Endothelial cell (in vitro differentiated cells): ENCODE measurements around the gene SYPL1. TPM values are rescaled to one million over a fixed set of nuclear protein-coding genes. Genes with fewer than 3 reads are reported as not detected.

ENCODE experiments used
- DNase-seq: peaks from one replicate; pipeline ENCODE4 v3.0.0; 2021; ENCODE audit warnings: low spot score
- H3K27ac Mint-ChIP-seq: one replicate; pipeline ENCODE4 v1.8.0; 2021; ENCODE audit warnings: mixed read lengths, inconsistent platforms; ENCODE audit not compliant: unreplicated experiment
- H3K27me3 Mint-ChIP-seq: one replicate; pipeline ENCODE4 v1.8.0; 2021; ENCODE audit warnings: mild to moderate bottlenecking, moderate library complexity, mixed read lengths, inconsistent platforms; ENCODE audit not compliant: unreplicated experiment
- H3K36me3 Mint-ChIP-seq: one replicate; pipeline ENCODE4 v1.8.0; 2021; ENCODE audit warnings: mild to moderate bottlenecking, low read depth, mixed read lengths, inconsistent platforms; ENCODE audit not compliant: unreplicated experiment
- H3K4me1 Mint-ChIP-seq: one replicate; pipeline ENCODE4 v1.8.0; 2021; ENCODE audit warnings: mild to moderate bottlenecking, mixed read lengths, inconsistent platforms; ENCODE audit not compliant: unreplicated experiment
- H3K4me3 Mint-ChIP-seq: one replicate; pipeline ENCODE4 v1.8.0; 2021; ENCODE audit warnings: mild to moderate bottlenecking, mixed read lengths, inconsistent platforms; ENCODE audit not compliant: unreplicated experiment
- H3K9me3 Mint-ChIP-seq: one replicate; pipeline ENCODE4 v1.8.0; 2021; ENCODE audit warnings: mixed read lengths, inconsistent platforms; ENCODE audit not compliant: unreplicated experiment
- CTCF ChIP-seq: fragments of 200-600 bp; sonication (generic); IDR thresholded peaks from one replicate; pipeline ENCODE4 v1.5.0; 2021; ENCODE audit warnings: antibody characterized with exemption; ENCODE audit not compliant: unreplicated experiment
- total RNA-seq: library from RNA; stranded (reverse); fragmentation: NEBNext Ultra II Directional; extraction: Animal tissue kit (Norgen Biotek cat#: 25700); gene quantifications from one replicate; pipeline ENCODE4 v1.2.1, GENCODE V29; 2021; ENCODE audit not compliant: unreplicated experiment

The SYPL1 gene
- total RNA-seq, 1 donor from 2014 or later: 92.7 TPM

- TF ChIP-seq CTCF: no peak
- no peaks in the 10 kb centered on the region for H3K9me3 Mint-ChIP-seq
- no peak overlapping the region for H3K4me3 Mint-ChIP-seq
- H3K27me3 Mint-ChIP-seq: no peaks in the 10 kb centered on the region
- peaks cover 30% of the 10 kb centered on the region for H3K4me1 Mint-ChIP-seq
- no peak overlapping the region for H3K27ac Mint-ChIP-seq
- DNase-seq: no peak
- H3K36me3 Mint-ChIP-seq: peaks cover 4% of the 10 kb centered on the region
Observed at GRCh38 chr7:106102387-106102966, 9.6 kb downstream of the SYPL1 start.

GRCh38 chr7:106101726-106102125, 10.4 kb downstream of the SYPL1 start:
- H3K36me3 Mint-ChIP-seq: peaks cover 4% of the 10 kb centered on the region
- no peak for TF ChIP-seq CTCF
- H3K4me1 Mint-ChIP-seq: peaks cover 30% of the 10 kb centered on the region
- no peak overlapping the region for H3K27ac Mint-ChIP-seq
- no peak overlapping the region for H3K4me3 Mint-ChIP-seq
- H3K27me3 Mint-ChIP-seq: no peaks in the 10 kb centered on the region
- DNase-seq: no peak
- no peaks in the 10 kb centered on the region for H3K9me3 Mint-ChIP-seq

- Mint-ChIP-seq H3K4me1 (peaks cover 30% of the 10 kb centered on the region), H3K27ac (peak overlapping the region; percentile 26), H3K4me3 (no peak overlapping the region), H3K27me3 (no peaks in the 10 kb centered on the region), H3K9me3 (no peaks in the 10 kb centered on the region), H3K36me3 (peaks cover 4% of the 10 kb centered on the region)
- no peak for DNase-seq
- TF ChIP-seq CTCF: no peak
Observed at GRCh38 chr7:106100863-106101629, 11.1 kb downstream of the SYPL1 start.

DNA sequence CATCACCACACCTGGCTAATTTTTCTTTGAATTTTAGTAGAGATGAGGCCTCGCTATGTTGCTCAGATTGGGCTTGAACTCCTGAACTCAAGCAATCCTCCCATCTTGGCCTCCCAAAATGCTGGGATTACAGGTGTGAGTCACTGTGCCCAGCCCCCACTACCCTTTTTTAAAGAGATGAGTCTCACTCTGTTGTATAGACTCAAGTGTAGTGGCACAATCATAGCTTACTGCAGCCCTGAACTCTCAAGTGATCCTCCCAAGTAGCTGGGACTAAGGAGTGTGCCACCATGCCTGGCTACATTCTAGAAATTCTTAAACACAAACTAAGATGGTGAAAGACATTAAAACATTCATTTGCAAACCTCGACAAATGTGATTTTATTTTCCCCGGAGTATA, 12.6 kb downstream of the SYPL1 start:
- no peak for TF ChIP-seq CTCF
- H3K27ac Mint-ChIP-seq: no peak overlapping the region
- no peaks in the 10 kb centered on the region for H3K9me3 Mint-ChIP-seq
- no peaks in the 10 kb centered on the region for H3K36me3 Mint-ChIP-seq
- H3K27me3 Mint-ChIP-seq: no peaks in the 10 kb centered on the region
- no peak for DNase-seq
- H3K4me1 Mint-ChIP-seq: peaks cover 18% of the 10 kb centered on the region
- H3K4me3 Mint-ChIP-seq: no peak overlapping the region

GRCh38 chr7:106098889-106099288, 13.2 kb downstream of the SYPL1 start:
- Mint-ChIP-seq H3K27me3 (no peaks in the 10 kb centered on the region), H3K36me3 (no peaks in the 10 kb centered on the region), H3K4me1 (peaks cover 18% of the 10 kb centered on the region), H3K27ac (no peak overlapping the region), H3K4me3 (no peak overlapping the region), H3K9me3 (no peaks in the 10 kb centered on the region)
- no peak for DNase-seq
- TF ChIP-seq CTCF: no peak
